ENCODE results near the gene TKT.

DNA sequence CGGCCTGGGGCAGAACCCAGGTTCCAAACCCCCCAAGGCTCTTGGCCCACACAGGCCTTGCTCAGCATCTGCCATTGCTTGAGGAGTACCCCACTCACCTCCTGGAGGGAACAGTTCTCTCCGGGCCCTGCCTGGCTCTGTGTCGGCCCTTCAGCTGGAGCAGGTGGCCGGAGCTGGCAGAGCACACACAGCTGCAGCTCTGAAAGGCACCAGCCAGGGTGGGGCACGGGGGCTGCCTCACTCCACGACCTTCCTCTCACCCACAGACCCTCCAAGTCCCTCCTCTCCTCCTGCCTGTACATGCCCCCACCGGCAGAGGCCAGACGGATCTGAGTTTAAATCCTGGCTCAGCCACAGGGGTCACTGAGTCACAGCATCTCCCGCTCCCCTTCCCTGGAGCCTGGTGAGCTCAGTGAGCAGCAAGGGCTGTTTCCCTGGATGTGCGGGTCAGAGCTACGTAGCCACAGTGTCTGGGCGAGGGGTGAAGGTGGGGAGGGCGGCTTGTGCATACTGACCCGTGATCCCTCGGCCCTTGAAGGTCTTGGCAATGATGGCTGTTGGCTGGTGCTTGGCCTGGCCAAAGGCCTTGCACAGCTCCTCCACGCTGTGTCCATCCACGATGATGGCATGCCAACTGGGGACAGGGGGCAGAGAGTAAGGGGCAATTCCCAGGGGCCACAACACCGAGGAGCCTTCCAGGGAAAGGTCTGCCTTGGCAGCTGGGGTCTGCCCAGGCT is 23.0 kb downstream of the TKT start:
- no peak for TF ChIP-seq BRCA1 (CRISPR knock-in tag; IDR thresholded peaks at IDR 0.05)
- no peak for TF ChIP-seq ZFP36 (IDR thresholded peaks at IDR 0.05; ENCODE audit: borderline replicate concordance, low read depth, low read length, partially characterized antibody)
- no peak for TF ChIP-seq POLR2G (IDR thresholded peaks at IDR 0.05; ENCODE audit: low read depth, low read length)
- TF ChIP-seq, protein P1, sequence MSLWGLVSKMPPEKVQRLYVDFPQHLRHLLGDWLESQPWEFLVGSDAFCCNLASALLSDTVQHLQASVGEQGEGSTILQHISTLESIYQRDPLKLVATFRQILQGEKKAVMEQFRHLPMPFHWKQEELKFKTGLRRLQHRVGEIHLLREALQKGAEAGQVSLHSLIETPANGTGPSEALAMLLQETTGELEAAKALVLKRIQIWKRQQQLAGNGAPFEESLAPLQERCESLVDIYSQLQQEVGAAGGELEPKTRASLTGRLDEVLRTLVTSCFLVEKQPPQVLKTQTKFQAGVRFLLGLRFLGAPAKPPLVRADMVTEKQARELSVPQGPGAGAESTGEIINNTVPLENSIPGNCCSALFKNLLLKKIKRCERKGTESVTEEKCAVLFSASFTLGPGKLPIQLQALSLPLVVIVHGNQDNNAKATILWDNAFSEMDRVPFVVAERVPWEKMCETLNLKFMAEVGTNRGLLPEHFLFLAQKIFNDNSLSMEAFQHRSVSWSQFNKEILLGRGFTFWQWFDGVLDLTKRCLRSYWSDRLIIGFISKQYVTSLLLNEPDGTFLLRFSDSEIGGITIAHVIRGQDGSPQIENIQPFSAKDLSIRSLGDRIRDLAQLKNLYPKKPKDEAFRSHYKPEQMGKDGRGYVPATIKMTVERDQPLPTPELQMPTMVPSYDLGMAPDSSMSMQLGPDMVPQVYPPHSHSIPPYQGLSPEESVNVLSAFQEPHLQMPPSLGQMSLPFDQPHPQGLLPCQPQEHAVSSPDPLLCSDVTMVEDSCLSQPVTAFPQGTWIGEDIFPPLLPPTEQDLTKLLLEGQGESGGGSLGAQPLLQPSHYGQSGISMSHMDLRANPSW (CRISPR knock-in tag; IDR thresholded peaks at IDR 0.05; ENCODE audit: borderline replicate concordance), result no peak
- TF ChIP-seq, protein P2, sequence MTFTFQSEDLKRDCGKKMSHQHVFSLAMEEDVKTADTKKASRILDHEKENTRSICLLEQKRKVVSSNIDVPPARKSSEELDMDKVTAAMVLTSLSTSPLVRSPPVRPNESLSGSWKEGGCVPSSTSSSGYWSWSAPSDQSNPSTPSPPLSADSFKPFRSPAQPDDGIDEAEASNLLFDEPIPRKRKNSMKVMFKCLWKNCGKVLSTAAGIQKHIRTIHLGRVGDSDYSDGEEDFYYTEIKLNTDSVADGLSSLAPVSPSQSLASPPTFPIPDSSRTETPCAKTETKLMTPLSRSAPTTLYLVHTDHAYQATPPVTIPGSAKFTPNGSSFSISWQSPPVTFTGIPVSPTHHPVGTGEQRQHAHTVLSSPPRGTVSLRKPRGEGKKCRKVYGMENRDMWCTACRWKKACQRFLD (CRISPR knock-in tag; IDR thresholded peaks at IDR 0.05; ENCODE audit: borderline replicate concordance), result no peak
- TF ChIP-seq REST (IDR thresholded peaks at IDR 0.05; ENCODE audit: borderline replicate concordance in 1 of 2, low read depth in 1 of 2, low read length in 2 of 2), result no peak
- TF ChIP-seq EP300 (IDR thresholded peaks at IDR 0.05; ENCODE audit: low read depth in 2 of 2, low read length in 2 of 2), result no peak
- TF ChIP-seq EP300 (CRISPR knock-in tag; IDR thresholded peaks at IDR 0.05; ENCODE audit: borderline replicate concordance), result no peak
- TF ChIP-seq, protein P3, sequence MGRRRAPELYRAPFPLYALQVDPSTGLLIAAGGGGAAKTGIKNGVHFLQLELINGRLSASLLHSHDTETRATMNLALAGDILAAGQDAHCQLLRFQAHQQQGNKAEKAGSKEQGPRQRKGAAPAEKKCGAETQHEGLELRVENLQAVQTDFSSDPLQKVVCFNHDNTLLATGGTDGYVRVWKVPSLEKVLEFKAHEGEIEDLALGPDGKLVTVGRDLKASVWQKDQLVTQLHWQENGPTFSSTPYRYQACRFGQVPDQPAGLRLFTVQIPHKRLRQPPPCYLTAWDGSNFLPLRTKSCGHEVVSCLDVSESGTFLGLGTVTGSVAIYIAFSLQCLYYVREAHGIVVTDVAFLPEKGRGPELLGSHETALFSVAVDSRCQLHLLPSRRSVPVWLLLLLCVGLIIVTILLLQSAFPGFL (CRISPR knock-in tag; IDR thresholded peaks at IDR 0.05), result no peak
- no peak for TF ChIP-seq NR2F1 (CRISPR knock-in tag; IDR thresholded peaks at IDR 0.05)
- TF ChIP-seq POLR2A (IDR thresholded peaks at IDR 0.05; ENCODE audit: insufficient read depth in 1 of 2, low read depth in 2 of 2, low read length in 2 of 2), result no peak
